ENCODE data around the gene AGMAT.

Gene AGMAT

GRCh38 chr1:15592285-15592684 lies 7.4 kb upstream of the AGMAT start:
- Histone ChIP-seq H2BK12ac (ENCODE audit: low read length) (no peak overlapping the region), H4K91ac (ENCODE audit: low read depth, low read length, poor library complexity) (no peak overlapping the region), H2AK5ac (ENCODE audit: low read depth, low read length) (no peak overlapping the region), H4K8ac (ENCODE audit: low read depth, low read length) (no peak overlapping the region), H3K4me3 (ENCODE audit: low read length in 2 of 2) (no peak overlapping the region), H2AFZ (ENCODE audit: low read length) (no peak overlapping the region), H2BK5ac (ENCODE audit: low read length) (no peak overlapping the region), H3K9ac (ENCODE audit: low read depth, low read length, poor library complexity) (no peak overlapping the region), H3K27me3 (ENCODE audit: control insufficient read depth in 3 of 3, insufficient read depth in 3 of 3, low read depth in 1 of 3, low read length in 3 of 3) (no peaks in the 10 kb centered on the region), H3K4me1 (ENCODE audit: control insufficient read depth in 2 of 2, insufficient read depth in 1 of 2, low read depth in 1 of 2, low read length in 2 of 2) (peaks cover 0 to 4% of the 10 kb centered on the region in 2 donors), H3K4ac (ENCODE audit: low read length) (no peak overlapping the region), H3K9me3 (replicated peaks in 1 of 2; ENCODE audit: control insufficient read depth in 2 of 2, insufficient read depth in 1 of 2, low read depth in 1 of 2, low read length in 2 of 2) (no peaks in the 10 kb centered on the region), H3K79me1 (ENCODE audit: low read depth, low read length) (no peaks in the 10 kb centered on the region), H3K18ac (ENCODE audit: low read length) (no peak overlapping the region), H3K36me3 (replicated peaks in 1 of 2; ENCODE audit: control insufficient read depth in 2 of 2, insufficient read depth in 2 of 2, low read length in 2 of 2) (no peaks in the 10 kb centered on the region), H3K4me2 (ENCODE audit: insufficient read depth, low read length, poor library complexity, severe bottlenecking) (no peak overlapping the region), H3K14ac (ENCODE audit: low read length) (no peak overlapping the region), H2BK15ac (ENCODE audit: low read length) (no peak overlapping the region), H2BK120ac (ENCODE audit: low read depth, low read length) (no peak overlapping the region), H3K23ac (ENCODE audit: low read depth, low read length, poor library complexity) (no peak overlapping the region), H3K27ac (replicated peaks; ENCODE audit: low read length) (no peak overlapping the region)
- no CpG with 5 or more reads among the region's 5 CpGs for WGBS, 2 donors (ENCODE audit: extremely low coverage in 2 of 2, insufficient read length in 2 of 2, insufficient replicate concordance in 1 of 2)
- DNase-seq (ENCODE audit: low spot score), result no peak

GRCh38 chr1:15583016-15583706 lies 1.7 kb downstream of the AGMAT start:
- no peak overlapping the region for H2AFZ ChIP-seq (ENCODE audit: low read length)

GRCh38 chr1:15579683-15580047 lies 5.2 kb downstream of the AGMAT start:
- Histone ChIP-seq H2AK5ac (ENCODE audit: low read depth, low read length) (no peak overlapping the region), H3K9me3 (replicated peaks in 1 of 2; ENCODE audit: control insufficient read depth in 2 of 2, insufficient read depth in 1 of 2, low read depth in 1 of 2, low read length in 2 of 2) (no peaks in the 10 kb centered on the region), H3K18ac (ENCODE audit: low read length) (no peak overlapping the region), H3K23ac (ENCODE audit: low read depth, low read length, poor library complexity) (no peak overlapping the region), H2BK120ac (ENCODE audit: low read depth, low read length) (no peak overlapping the region), H3K79me1 (ENCODE audit: low read depth, low read length) (no peaks in the 10 kb centered on the region), H4K8ac (ENCODE audit: low read depth, low read length) (no peak overlapping the region), H3K36me3 (replicated peaks in 1 of 2; ENCODE audit: control insufficient read depth in 2 of 2, insufficient read depth in 2 of 2, low read length in 2 of 2) (peaks cover 2 to 8% of the 10 kb centered on the region in 2 donors), H4K91ac (ENCODE audit: low read depth, low read length, poor library complexity) (no peak overlapping the region), H3K4ac (ENCODE audit: low read length) (no peak overlapping the region), H3K27ac (replicated peaks; ENCODE audit: low read length) (no peak overlapping the region), H2BK15ac (ENCODE audit: low read length) (no peak overlapping the region), H3K14ac (ENCODE audit: low read length) (no peak overlapping the region), H2BK5ac (ENCODE audit: low read length) (no peak overlapping the region), H3K27me3 (ENCODE audit: control insufficient read depth in 3 of 3, insufficient read depth in 3 of 3, low read depth in 1 of 3, low read length in 3 of 3) (peaks cover 0 to 3% (median 0%) of the 10 kb centered on the region in 3 experiments), H3K4me2 (ENCODE audit: insufficient read depth, low read length, poor library complexity, severe bottlenecking) (no peak overlapping the region), H3K4me3 (ENCODE audit: low read length in 2 of 2) (no peak overlapping the region), H2BK12ac (ENCODE audit: low read length) (no peak overlapping the region), H3K4me1 (ENCODE audit: control insufficient read depth in 2 of 2, insufficient read depth in 1 of 2, low read depth in 1 of 2, low read length in 2 of 2) (peaks cover 3 to 13% of the 10 kb centered on the region in 2 donors), H2AFZ (ENCODE audit: low read length) (peak overlapping the region; percentile 25), H3K9ac (ENCODE audit: low read depth, low read length, poor library complexity) (no peak overlapping the region)
- no peak for DNase-seq (ENCODE audit: low spot score)

More at GRCh38 chr1:15583016-15583706, 1.7 kb downstream of the AGMAT start:
- Histone ChIP-seq H3K9me3 (replicated peaks in 1 of 2; ENCODE audit: control insufficient read depth in 2 of 2, insufficient read depth in 1 of 2, low read depth in 1 of 2, low read length in 2 of 2) (no peaks in the 10 kb centered on the region), H4K8ac (ENCODE audit: low read depth, low read length) (no peak overlapping the region), H3K9ac (ENCODE audit: low read depth, low read length, poor library complexity) (no peak overlapping the region), H3K79me1 (ENCODE audit: low read depth, low read length) (no peaks in the 10 kb centered on the region), H3K14ac (ENCODE audit: low read length) (no peak overlapping the region), H2BK15ac (ENCODE audit: low read length) (no peak overlapping the region), H3K36me3 (replicated peaks in 1 of 2; ENCODE audit: control insufficient read depth in 2 of 2, insufficient read depth in 2 of 2, low read length in 2 of 2) (no peaks in the 10 kb centered on the region), H4K91ac (ENCODE audit: low read depth, low read length, poor library complexity) (no peak overlapping the region), H3K18ac (ENCODE audit: low read length) (no peak overlapping the region), H3K23ac (ENCODE audit: low read depth, low read length, poor library complexity) (no peak overlapping the region), H3K4me2 (ENCODE audit: insufficient read depth, low read length, poor library complexity, severe bottlenecking) (no peak overlapping the region), H3K4me3 (ENCODE audit: low read length in 2 of 2) (no peak overlapping the region), H2AK5ac (ENCODE audit: low read depth, low read length) (no peak overlapping the region), H3K4me1 (ENCODE audit: control insufficient read depth in 2 of 2, insufficient read depth in 1 of 2, low read depth in 1 of 2, low read length in 2 of 2) (peaks cover 3 to 13% of the 10 kb centered on the region in 2 donors), H2BK5ac (ENCODE audit: low read length) (no peak overlapping the region), H3K27ac (replicated peaks; ENCODE audit: low read length) (no peak overlapping the region), H2BK12ac (ENCODE audit: low read length) (no peak overlapping the region), H3K4ac (ENCODE audit: low read length) (no peak overlapping the region), H3K27me3 (ENCODE audit: control insufficient read depth in 3 of 3, insufficient read depth in 3 of 3, low read depth in 1 of 3, low read length in 3 of 3) (peaks cover 0 to 10% (median 0%) of the 10 kb centered on the region in 3 experiments), H2BK120ac (ENCODE audit: low read depth, low read length) (no peak overlapping the region)
- no peak for DNase-seq (ENCODE audit: low spot score)
- WGBS, 2 donors (ENCODE audit: extremely low coverage in 2 of 2, insufficient read length in 2 of 2, insufficient replicate concordance in 1 of 2), result no CpG with 5 or more reads among the region's 18 CpGs

- Histone ChIP-seq H3K4me2 (ENCODE audit: insufficient read depth, low read length, poor library complexity, severe bottlenecking) (no peak overlapping the region), H2BK15ac (ENCODE audit: low read length) (peak overlapping the region; percentile 35), H2BK5ac (ENCODE audit: low read length) (no peak overlapping the region), H4K8ac (ENCODE audit: low read depth, low read length) (no peak overlapping the region), H3K4ac (ENCODE audit: low read length) (no peak overlapping the region), H3K14ac (ENCODE audit: low read length) (no peak overlapping the region), H3K27ac (replicated peaks; ENCODE audit: low read length) (peak overlapping the region; percentile 17), H3K4me3 (ENCODE audit: low read length in 2 of 2) (no peak overlapping the region), H3K79me1 (ENCODE audit: low read depth, low read length) (no peaks in the 10 kb centered on the region), H2BK12ac (ENCODE audit: low read length) (peak overlapping the region; percentile 5), H2AFZ (ENCODE audit: low read length) (peak overlapping the region; percentile 25), H2BK120ac (ENCODE audit: low read depth, low read length) (no peak overlapping the region), H3K4me1 (ENCODE audit: control insufficient read depth in 2 of 2, insufficient read depth in 1 of 2, low read depth in 1 of 2, low read length in 2 of 2) (peaks cover 3 to 13% of the 10 kb centered on the region in 2 donors), H3K23ac (ENCODE audit: low read depth, low read length, poor library complexity) (no peak overlapping the region), H3K18ac (ENCODE audit: low read length) (peak overlapping the region; percentile 86), H3K36me3 (replicated peaks in 1 of 2; ENCODE audit: control insufficient read depth in 2 of 2, insufficient read depth in 2 of 2, low read length in 2 of 2) (peaks cover 2 to 10% of the 10 kb centered on the region in 2 donors), H4K91ac (ENCODE audit: low read depth, low read length, poor library complexity) (no peak overlapping the region), H2AK5ac (ENCODE audit: low read depth, low read length) (peak overlapping the region; percentile 67), H3K9me3 (replicated peaks in 1 of 2; ENCODE audit: control insufficient read depth in 2 of 2, insufficient read depth in 1 of 2, low read depth in 1 of 2, low read length in 2 of 2) (no peaks in the 10 kb centered on the region), H3K9ac (ENCODE audit: low read depth, low read length, poor library complexity) (no peak overlapping the region), H3K27me3 (ENCODE audit: control insufficient read depth in 3 of 3, insufficient read depth in 3 of 3, low read depth in 1 of 3, low read length in 3 of 3) (no peaks in the 10 kb centered on the region)
- DNase-seq (ENCODE audit: low spot score), result no peak
- WGBS, 2 donors (ENCODE audit: extremely low coverage in 2 of 2, insufficient read length in 2 of 2, insufficient replicate concordance in 1 of 2), result no CpG with 5 or more reads among the region's 16 CpGs
Measured at GRCh38 chr1:15578921-15579682, 5.7 kb downstream of the AGMAT start.

All from neuronal stem cell (in vitro differentiated cells).